SK-N-SH treated with all-trans-retinoic acid at 6 μM for 48 hours (cell line): ENCODE measurements around the gene SMYD3.

Experiments
- ARNTL ChIP-seq: fragments of 450-650 bp; formaldehyde crosslinking; IDR thresholded peaks from 2 replicates; pipeline ENCODE4 v1.5.0; 2020; ENCODE audit warnings: low read depth, mild to moderate bottlenecking, moderate library complexity, borderline replicate concordance
- CSDC2 ChIP-seq: fragments of 250-450 bp; sonication (Bioruptor Pico); IDR thresholded peaks from 2 replicates; pipeline ENCODE4 v1.5.0; 2020; ENCODE audit warnings: mild to moderate bottlenecking, moderate library complexity
- CSRNP3 ChIP-seq: fragments of 250-450 bp; sonication (Bioruptor Pico); IDR thresholded peaks from 2 replicates; pipeline ENCODE4 v1.5.1; 2021; ENCODE audit warnings: mild to moderate bottlenecking, moderate library complexity
- ESRRG ChIP-seq: fragments of 250-450 bp; sonication (Bioruptor Pico); IDR thresholded peaks from 2 replicates; pipeline ENCODE4 v1.6.1; 2021; ENCODE audit warnings: mild to moderate bottlenecking
- PPARA ChIP-seq: fragments of 250-450 bp; sonication (Bioruptor Pico); IDR thresholded peaks from 2 replicates; pipeline ENCODE4 v1.5.0; 2020; ENCODE audit warnings: mild to moderate bottlenecking, borderline replicate concordance
- ZFP3 ChIP-seq: fragments of 250-450 bp; sonication (Bioruptor Pico); IDR thresholded peaks from 2 replicates; pipeline ENCODE4 v1.5.0; 2020; ENCODE audit warnings: mild to moderate bottlenecking, moderate library complexity
- ZNF565 ChIP-seq: fragments of 450-650 bp; formaldehyde crosslinking; conservative IDR thresholded peaks from 2 replicates; pipeline ENCODE4 v1.5.0; 2020; ENCODE audit warnings: low read depth, mild to moderate bottlenecking, moderate library complexity
- TF ChIP-seq, protein P1 (sequence below): fragments of 250-450 bp; sonication (Bioruptor Pico); IDR thresholded peaks from 2 replicates; pipeline ENCODE4 v1.5.0; 2020; ENCODE audit warnings: mild to moderate bottlenecking, moderate library complexity
- TF ChIP-seq, protein P2 (sequence below): fragments of 250-450 bp; sonication (Bioruptor Pico); IDR thresholded peaks from 2 replicates; pipeline ENCODE4 v1.8.0; 2020; ENCODE audit warnings: mild to moderate bottlenecking, moderate library complexity, borderline replicate concordance
- TF ChIP-seq, protein P3 (sequence below): fragments of 250-450 bp; sonication (Bioruptor Pico); IDR thresholded peaks from 2 replicates; pipeline ENCODE4 v1.5.1; 2020; ENCODE audit warnings: low read depth, mild to moderate bottlenecking, moderate library complexity

DNA sequence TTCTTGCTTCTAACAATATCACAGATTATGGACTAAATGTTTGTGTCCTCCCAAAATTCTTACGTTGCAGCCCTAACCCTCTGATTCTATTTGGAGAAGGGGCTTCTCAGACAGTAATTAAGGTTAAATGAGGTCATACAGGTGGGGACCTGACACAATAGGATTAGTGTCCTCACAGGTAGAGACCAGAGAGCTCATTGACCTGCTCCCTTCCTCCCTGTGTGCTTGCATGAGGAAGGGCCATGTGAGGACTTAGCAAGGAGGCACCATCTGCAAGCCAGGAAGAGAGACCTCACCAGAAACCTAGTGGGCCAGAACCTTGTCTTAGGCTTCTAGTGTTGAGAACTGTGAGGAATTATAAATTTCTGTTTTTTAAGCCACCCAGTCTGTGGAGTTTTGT, 322.6 kb downstream of the SMYD3 start:
- TF ChIP-seq CSDC2 (CRISPR knock-in tag) (no peak), ARNTL (CRISPR knock-in tag) (no peak), CSRNP3 (no peak), ESRRG (CRISPR knock-in tag) (no peak), PPARA (CRISPR knock-in tag) (no peak), ZNF565 (CRISPR knock-in tag) (no peak), ZFP3 (CRISPR knock-in tag) (no peak)
- TF ChIP-seq, protein P1, sequence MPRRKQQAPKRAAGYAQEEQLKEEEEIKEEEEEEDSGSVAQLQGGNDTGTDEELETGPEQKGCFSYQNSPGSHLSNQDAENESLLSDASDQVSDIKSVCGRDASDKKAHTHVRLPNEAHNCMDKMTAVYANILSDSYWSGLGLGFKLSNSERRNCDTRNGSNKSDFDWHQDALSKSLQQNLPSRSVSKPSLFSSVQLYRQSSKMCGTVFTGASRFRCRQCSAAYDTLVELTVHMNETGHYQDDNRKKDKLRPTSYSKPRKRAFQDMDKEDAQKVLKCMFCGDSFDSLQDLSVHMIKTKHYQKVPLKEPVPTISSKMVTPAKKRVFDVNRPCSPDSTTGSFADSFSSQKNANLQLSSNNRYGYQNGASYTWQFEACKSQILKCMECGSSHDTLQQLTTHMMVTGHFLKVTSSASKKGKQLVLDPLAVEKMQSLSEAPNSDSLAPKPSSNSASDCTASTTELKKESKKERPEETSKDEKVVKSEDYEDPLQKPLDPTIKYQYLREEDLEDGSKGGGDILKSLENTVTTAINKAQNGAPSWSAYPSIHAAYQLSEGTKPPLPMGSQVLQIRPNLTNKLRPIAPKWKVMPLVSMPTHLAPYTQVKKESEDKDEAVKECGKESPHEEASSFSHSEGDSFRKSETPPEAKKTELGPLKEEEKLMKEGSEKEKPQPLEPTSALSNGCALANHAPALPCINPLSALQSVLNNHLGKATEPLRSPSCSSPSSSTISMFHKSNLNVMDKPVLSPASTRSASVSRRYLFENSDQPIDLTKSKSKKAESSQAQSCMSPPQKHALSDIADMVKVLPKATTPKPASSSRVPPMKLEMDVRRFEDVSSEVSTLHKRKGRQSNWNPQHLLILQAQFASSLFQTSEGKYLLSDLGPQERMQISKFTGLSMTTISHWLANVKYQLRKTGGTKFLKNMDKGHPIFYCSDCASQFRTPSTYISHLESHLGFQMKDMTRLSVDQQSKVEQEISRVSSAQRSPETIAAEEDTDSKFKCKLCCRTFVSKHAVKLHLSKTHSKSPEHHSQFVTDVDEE = no peak
- TF ChIP-seq, protein P2, sequence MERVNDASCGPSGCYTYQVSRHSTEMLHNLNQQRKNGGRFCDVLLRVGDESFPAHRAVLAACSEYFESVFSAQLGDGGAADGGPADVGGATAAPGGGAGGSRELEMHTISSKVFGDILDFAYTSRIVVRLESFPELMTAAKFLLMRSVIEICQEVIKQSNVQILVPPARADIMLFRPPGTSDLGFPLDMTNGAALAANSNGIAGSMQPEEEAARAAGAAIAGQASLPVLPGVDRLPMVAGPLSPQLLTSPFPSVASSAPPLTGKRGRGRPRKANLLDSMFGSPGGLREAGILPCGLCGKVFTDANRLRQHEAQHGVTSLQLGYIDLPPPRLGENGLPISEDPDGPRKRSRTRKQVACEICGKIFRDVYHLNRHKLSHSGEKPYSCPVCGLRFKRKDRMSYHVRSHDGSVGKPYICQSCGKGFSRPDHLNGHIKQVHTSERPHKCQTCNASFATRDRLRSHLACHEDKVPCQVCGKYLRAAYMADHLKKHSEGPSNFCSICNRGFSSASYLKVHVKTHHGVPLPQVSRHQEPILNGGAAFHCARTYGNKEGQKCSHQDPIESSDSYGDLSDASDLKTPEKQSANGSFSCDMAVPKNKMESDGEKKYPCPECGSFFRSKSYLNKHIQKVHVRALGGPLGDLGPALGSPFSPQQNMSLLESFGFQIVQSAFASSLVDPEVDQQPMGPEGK (CRISPR knock-in tag) = no peak
- TF ChIP-seq, protein P3, sequence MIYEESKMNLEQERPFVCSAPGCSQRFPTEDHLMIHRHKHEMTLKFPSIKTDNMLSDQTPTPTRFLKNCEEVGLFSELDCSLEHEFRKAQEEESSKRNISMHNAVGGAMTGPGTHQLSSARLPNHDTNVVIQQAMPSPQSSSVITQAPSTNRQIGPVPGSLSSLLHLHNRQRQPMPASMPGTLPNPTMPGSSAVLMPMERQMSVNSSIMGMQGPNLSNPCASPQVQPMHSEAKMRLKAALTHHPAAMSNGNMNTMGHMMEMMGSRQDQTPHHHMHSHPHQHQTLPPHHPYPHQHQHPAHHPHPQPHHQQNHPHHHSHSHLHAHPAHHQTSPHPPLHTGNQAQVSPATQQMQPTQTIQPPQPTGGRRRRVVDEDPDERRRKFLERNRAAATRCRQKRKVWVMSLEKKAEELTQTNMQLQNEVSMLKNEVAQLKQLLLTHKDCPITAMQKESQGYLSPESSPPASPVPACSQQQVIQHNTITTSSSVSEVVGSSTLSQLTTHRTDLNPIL (CRISPR knock-in tag) = no peak
